ENCODE measurements around the gene THSD4. TPM values are rescaled to one million over a fixed set of nuclear protein-coding genes. Genes with fewer than 3 reads are reported as not detected.
"Not testable (repeated sequence)": the region's sequence is repeated elsewhere in the genome, so short reads cannot be mapped to it uniquely, and the experiment has no call there.

Gene THSD4
- total RNA-seq, 1 donor from 2014 or later, result 73.5 TPM

GRCh38 chr15:71152542-71152941 lies 37.3 kb downstream of the THSD4 start:
- no peak for TF ChIP-seq CTCF (conservative IDR thresholded peaks at IDR 0.05; ENCODE audit: low read depth, low read length)
- no peak overlapping the region for H3K4me3 ChIP-seq (ENCODE audit: low read depth, low read length)
- no peak for DNase-seq (ENCODE audit: low read depth)

GRCh38 chr15:71153823-71154524 lies 38.7 kb downstream of the THSD4 start:
- no peak overlapping the region for H3K4me3 ChIP-seq (ENCODE audit: low read depth, low read length)
- TF ChIP-seq CTCF (conservative IDR thresholded peaks at IDR 0.05; ENCODE audit: low read depth, low read length), result no peak
- no peak for DNase-seq (ENCODE audit: low read depth)

DNA sequence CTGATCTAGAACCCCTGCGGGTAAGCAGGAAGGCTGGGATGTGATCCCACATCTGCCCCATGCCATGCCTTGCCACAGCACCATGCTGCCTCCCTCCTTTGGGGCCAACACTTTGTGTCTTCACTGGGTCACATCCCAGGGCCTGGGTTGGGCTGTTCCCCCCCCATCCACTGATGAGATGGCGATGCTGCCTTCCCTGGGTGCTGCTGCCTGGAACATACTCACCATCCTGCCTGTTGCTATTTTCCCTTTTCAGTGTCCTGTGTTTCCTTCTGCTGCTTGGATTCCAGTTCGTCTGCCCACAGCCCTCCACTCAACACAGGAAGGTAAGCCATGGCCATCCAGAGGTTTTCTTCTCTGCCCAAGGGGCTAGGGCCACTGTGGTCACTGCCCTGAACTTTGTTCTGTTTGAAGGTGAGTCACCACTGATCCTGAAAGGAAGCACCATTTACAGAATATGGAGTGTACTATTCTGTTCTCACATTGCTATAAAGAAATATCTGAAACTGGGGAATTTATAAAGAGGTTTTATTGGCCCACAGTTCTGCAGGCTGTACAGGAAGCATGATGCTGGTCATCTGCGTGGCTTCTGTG lies 39.4 kb downstream of the THSD4 start:
- no peak overlapping the region for H3K4me3 ChIP-seq (ENCODE audit: low read depth, low read length)
- no peak for TF ChIP-seq CTCF (conservative IDR thresholded peaks at IDR 0.05; ENCODE audit: low read depth, low read length)
- DNase-seq (ENCODE audit: low read depth), result no peak

DNA sequence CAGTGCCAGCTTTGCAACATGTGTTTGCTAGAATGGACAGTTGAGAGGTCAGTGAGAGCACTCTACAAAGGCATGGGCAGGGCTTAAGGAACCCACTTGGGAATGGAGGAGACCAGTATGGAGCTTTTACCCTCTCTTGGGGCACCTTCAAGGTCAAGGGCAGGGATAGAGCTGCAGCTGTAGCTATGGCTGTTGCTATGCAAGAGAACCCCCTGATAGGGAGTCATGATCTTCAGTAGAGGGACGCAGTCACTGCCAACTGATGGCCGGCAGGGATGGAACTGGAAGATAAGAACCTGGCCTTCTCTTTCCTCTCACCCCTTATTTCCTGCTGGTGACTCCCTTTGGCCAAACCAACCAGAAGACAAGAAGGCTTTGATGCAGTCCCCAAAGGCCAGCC lies 40.3 kb downstream of the THSD4 start:
- DNase-seq (ENCODE audit: low read depth), result no peak
- TF ChIP-seq CTCF (conservative IDR thresholded peaks at IDR 0.05; ENCODE audit: low read depth, low read length), result no peak
- H3K4me3 ChIP-seq (ENCODE audit: low read depth, low read length), result no peak overlapping the region

DNA sequence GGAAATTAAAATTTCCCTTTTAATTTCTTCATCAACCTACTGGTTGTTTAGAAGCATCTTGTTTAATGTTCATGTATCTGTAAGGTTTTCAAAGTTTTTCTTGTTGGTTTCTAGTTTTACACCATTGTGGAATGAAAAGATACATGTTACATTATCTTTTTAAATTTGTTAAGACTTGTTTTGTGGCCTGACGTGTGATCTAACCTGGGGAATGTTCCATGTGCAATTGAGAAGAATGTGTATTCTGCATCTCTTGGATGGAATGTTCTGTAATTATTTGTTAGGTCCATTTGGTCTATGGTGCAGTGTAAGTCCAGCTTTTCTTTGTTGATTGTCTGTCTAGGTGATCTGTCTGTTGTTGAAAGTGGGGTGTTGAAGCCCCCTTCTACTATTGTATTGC lies 45.7 kb downstream of the THSD4 start:
- no peak for TF ChIP-seq CTCF (conservative IDR thresholded peaks at IDR 0.05; ENCODE audit: low read depth, low read length)
- no peak overlapping the region for H3K4me3 ChIP-seq (ENCODE audit: low read depth, low read length)
- no peak for DNase-seq (ENCODE audit: low read depth)

DNA sequence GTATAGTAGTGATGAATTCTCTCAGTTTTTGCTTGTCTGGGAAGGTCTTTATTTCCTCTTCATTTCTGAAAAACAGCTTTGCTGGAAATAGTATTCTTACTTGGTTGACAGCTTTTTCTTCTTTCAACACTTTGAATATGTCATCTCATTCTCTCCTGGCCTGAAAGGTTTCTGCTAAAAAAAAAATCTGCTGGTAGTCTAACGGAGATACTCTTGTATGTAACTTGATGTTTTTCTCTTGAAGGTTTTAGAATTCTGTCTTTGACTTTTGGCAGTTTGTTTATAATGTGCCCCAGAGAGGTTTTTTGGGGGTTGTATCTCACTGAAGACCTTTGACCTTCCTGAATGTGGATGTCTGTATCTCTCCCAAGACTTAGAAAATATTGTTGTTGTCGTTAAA lies 47.0 kb downstream of the THSD4 start:
- H3K4me3 ChIP-seq (ENCODE audit: low read depth, low read length), result no peak overlapping the region
- TF ChIP-seq CTCF (conservative IDR thresholded peaks at IDR 0.05; ENCODE audit: low read depth, low read length), result no peak
- DNase-seq (ENCODE audit: low read depth), result no peak

DNA sequence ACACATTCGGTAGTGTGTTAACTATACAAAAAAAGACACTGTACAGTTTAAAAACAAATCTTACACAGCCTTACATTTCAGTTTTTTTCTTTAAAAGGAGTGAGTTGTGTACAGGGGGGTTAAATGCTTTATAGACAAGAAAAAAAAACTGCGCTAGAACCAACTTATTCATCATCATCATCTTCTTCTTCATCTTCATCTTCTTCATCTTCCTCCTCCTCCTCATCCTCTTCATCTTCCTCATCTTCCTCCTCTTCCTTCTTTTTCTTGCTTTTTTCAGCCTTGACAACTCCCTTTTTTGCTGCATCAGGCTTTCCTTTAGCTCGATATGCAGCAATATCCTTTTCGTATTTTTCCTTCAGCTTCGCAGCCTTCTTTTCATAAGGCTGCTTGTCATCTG lies 49.3 kb downstream of the THSD4 start:
- H3K4me3 ChIP-seq (ENCODE audit: low read depth, low read length); DNase-seq (ENCODE audit: low read depth): not testable (repeated sequence)

All from epithelial cell of proximal tubule (primary cell).